Activated CD4-positive, alpha-beta T cell treated with anti-CD3 and anti-CD28 coated beads, Interleukin-2, Interleukin-4, amounts not matched to agents 100 ng/mL and 50 ng/mL, durations not matched to agents 16 hours and 8 hours (primary cell): Measurements from ENCODE around the gene CASP2.
"Not testable (repeated sequence)": the region's sequence is repeated elsewhere in the genome, so short reads cannot be mapped to it uniquely, and the experiment has no call there.

Source experiments
- DNase-seq: peaks from one replicate; pipeline ENCODE4 v3.0.0-alpha.2; 2020; ENCODE audit warnings: low spot score

Gene CASP2

DNA sequence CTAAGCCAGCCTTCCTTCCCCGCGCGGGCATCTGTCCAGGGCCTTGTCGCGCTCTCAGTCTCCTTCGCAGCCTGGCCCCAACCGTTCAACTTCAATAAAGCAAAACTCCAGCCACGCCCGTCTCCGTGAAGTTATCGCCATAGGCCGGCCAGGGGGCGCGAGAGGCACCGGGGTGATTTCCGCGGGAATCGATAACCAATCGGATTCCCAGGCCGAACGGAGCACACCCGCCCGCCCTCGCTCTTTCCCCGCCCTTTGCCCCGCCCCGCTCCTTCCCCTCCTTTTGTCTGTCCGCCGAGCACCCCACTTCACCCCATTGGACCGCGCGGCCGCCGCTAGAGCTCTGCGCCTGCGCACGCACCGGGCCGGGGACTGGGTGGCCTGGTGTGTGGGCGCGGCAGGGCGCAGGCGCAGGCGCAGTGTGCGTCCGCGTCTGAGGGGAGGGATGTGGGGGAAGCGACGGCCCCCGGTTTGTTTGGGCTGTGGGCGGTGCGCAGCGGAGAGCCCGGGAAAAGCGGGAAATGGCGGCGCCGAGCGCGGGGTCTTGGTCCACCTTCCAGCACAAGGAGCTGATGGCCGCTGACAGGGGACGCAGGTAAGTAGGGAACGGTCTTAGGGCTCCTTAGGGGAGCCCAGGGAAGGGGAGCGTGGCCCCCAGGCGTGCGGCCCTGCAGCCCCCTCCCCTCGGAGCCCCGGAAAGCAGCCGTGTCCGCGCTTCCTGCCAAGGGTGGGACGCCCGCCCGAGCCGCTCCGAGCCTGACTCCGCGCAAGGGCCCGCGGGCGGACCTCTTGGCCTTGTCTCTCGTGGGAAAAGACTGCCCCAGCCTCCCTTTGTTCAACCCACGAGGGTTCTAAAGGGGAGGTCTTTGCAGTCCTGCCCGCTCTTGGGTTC lies at the start of gene CASP2:
CASP2 (plus strand) TSS at position 417 of the 892 bp plus-strand sequence; CDS start at position 522, 105 bp downstream.
- DNase-seq: peak; percentile 99

DNA sequence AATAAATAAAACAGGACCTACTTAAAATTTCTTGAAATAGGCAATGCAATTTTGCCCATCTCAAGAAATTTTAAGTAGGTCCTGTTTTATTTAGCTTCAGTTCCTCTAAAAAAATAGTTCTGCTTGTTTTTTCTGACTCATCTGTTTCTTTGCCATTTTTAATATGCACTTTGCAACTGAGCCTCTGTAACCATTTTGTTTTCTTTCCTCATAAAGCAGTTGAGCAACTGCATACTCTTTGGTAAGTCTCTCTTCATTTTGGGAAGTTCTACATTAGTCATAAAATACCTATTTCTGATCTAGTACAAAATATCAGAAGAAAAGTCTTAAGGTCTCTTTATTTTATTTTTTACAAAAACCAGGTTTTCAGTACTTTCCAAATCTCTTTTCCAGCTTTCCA lies 48.3 kb upstream of the CASP2 start:
- DNase-seq: no peak

DNA sequence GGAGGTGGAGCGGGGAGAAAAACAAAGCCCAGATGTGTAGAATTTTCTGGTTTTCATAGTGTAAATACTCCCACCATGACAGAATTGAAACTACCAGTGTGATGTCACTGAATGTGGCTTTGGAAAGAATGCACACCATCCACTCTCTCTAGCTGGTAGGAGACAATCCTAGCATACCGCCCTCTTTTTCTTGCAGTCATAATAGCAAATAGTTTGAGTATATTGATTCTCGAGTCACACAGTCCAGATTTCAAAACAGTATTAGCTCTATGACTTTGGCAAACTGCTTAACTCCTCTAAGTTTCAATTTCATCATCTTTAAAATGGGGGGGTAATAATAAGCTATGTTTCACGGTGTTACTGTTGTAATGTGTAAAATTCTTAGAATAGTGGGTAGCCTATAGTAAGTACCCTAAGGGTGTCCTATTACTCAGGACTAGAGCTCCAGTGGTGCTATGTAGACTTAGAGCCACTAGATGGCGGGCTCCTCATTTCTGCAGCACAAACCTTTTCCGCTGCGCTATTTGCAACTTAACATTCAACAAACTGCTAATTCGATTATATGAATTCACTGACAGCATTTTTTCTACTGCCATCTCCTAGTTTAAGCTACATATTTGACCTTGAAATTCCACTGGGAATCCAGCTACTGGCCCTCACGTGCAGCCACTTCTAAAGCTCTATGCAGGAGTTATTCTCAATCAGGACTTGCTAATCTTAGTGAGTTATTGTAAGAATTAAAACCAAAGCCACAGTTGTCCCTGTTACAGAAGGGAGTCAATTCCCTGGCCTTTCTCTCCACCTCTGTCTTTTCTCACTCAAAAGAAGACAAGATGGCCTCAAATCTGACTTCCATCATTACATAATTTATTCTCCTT lies 47.6 kb upstream of the CASP2 start:
- DNase-seq: peak; percentile 81

DNA sequence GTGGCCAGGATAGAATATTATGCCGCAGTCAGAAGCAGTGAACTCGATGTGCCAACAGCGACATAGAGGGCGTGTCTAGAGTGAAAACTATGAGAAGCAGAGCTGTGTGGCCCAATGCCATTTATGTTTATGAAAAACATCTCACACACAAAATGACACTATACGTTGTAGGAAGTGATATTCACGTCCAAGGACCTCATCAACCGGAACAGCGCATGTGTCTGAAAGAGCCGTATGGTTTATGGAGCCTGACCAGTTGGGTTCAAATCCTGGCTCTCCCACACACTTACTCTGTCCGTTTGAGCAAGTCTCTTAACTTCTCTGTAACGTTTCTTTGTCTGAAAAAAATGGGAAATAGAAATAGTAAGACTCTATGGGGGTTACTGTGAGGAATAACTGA lies 45.8 kb upstream of the CASP2 start:
- DNase-seq: no peak

DNA sequence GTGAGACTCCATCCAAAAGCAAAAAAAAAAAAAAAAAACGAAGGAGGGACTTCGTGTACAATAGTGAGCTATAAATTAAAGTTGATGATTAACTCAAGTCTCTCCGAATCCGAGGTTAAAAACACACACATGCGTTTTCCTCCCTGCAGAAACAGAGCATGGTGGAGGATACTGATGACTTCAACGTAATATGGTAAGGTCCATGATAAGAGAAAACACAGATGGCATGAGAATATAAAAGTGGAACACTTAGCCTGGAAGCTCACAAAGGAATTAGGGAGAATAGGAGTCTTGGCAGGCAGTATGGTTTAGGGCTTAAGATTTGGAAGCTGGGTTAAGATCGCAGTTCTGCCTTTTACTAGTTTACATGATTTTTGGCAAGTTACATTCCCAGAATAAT lies 45.0 kb upstream of the CASP2 start:
- DNase-seq: no peak

DNA sequence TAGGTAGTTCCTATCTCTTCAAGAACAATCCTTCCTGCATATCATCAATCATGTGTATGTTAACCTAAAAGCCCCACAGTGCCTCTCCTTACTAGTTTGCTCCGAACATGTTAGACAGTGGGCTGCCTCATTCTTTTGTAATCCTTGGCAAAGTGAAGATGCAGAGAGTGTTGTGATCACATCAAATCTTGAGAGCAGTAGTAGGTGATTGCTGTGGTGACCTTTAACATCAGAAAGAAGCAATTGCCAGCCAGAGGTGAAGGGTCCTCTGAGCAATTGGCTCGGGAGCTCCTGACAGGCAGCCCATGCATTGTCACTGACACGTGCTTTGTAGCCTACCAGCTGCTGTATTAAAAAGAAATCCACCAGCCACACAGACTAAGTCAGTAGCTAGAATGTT lies 44.5 kb upstream of the CASP2 start:
- no peak for DNase-seq

DNA sequence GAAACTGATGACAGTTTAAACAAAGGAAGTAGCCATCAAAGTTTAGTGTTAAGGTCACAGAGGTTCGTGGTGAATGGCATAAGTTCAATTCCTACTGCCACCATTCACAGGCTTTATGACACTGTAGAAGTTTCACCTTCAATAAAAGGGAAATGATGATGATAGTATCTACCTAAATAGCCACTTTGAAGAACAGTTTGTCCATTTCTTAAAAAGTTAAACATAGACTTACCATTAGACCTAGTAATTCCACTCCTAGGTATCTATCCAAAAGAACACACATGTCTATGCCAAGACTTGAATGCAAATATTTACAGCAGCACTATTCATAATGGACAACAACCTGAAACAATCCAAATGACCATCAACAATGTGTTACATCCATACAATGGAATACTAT lies 43.8 kb upstream of the CASP2 start:
- DNase-seq: no peak

DNA sequence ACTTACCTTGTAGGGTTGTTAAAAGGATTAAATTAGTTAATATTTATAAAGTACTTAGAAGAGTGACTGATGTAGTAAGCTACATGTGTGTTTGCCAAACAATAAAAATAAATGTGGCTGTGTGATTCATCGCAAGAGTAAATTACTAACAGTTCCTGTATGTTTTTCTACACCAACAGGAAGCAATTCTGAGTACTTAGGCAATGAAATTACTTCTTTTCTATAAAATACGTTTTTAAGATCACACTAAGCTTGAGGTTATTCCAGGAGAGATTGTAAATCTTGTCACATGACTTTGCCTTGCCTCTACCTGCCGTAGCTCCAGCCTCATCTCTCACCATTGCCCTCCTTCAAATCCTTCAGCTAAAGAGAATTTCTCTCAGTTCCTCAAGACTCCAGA lies 43.0 kb upstream of the CASP2 start:
- DNase-seq: peak; percentile 73

DNA sequence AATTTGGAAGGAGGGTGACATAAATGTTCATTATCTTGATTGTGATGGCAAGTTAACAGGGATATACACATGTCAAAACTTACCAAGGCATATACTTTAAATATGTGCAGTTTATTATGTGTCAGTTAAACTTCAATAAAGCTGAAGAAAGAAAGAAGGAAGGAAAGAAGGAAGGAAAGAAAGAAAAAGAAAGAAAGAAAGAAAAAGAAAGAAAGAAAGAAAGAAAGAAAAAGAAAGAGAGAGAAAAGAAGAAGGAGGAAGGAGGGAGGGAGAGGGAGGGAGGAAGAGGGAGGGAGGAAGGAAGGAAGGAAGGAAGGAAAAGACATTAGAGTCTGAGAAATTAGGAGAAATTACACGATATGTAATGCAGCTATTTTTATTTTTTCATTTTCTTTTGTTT lies 40.8 kb upstream of the CASP2 start:
- DNase-seq: no peak

DNA sequence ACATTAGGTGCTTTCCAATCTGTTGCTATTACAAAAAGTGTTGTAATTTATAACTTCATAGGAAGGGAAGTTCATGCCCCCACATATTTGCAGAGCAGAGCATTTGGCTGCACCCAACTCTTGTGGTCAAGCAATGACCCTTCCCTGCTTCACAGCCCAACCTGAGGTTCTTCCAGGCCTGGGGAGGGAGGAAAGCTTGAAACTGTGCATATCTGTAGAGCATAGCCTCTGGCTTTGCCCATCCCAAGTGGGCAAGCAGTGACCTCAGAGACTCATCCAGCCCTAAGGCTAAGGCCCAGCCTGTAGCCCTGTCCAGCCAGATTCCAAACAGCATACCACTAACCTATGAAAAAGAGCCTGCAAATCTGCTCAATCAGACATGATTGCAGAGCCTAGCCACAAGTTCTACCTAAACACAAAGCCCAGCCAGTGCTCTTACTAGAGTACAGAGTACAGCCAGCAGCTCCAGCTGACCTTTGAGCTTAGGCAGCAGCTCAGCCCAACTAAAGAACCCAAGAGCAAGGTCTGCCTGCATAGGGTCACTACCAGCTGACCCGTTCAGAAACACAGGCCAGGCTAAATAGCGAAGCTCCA lies 39.3 kb upstream of the CASP2 start:
- no peak for DNase-seq

DNA sequence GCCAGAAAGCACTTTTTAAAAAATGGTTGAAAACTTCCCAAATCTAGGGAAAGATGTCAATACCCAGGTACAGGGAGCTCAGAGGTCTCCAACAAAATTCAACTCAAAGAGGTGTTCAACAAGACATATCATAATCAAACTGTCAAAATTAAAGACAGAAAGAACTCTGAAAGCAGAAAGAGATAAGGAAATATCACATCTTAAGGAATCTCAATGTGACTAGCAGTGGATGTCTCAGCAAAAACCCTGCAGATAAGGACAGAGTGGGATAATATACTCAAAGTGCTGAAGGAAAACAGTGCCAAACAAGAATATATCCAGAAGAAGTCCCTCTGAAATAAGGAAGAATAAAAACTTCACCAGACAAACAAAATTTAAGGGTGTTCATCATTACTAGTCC lies 38.0 kb upstream of the CASP2 start:
- DNase-seq: no peak

DNA sequence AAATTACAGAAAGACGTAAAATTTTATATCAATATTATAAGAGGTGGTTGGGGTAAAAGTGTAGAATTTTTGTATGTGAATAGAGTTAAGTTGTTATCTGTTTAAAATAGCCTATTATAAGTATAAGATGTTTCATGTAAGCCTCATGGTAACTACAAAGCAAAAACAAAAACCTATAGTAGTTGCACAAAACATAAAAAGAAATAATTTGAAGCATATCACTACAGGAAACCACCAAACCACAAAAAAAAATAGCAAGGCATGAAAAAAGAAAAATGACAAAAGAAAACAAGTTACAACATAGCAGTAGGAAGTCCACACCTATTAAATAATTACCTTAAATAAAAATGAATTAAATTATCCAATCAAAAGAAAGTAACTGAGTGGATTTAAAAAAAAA lies 37.3 kb upstream of the CASP2 start:
- DNase-seq: no peak

DNA sequence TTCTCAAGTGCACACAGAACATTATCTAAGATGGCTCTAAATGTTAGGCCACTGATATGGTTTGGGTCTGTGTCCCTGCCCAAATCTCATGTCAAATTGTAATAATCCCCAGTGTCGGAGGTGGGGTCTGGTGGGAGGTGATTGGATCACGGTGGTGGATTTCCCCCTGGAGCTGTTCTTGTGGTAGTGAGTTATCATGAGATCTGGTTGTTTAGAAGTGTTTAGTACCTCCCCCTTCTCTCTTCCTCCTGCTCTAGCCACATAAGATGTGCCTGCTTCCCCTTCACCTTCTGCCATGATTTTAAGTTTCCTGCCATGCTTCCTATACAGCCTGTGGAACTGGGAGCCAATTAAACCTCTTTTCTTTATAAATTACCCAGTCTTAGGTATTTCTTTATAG lies 36.1 kb upstream of the CASP2 start:
- DNase-seq: no peak

DNA sequence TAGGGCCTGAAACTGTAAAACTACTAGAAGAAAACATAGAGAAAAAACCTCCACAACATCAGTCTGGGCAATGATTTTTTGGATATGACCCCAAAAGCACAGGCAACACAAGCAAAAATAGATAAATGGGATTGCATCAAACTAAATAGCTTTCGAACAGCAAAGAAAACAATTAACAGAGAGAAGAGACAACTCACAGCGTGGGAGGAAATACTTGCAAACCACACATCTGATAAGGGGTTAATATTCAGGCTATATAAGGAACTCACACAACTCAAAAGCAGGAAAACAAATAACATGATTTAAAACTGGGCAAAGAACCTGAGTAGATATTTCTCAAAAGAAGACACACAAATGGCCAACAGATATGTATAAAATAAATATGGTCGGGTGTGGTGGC lies 32.6 kb upstream of the CASP2 start:
- DNase-seq: no peak

DNA sequence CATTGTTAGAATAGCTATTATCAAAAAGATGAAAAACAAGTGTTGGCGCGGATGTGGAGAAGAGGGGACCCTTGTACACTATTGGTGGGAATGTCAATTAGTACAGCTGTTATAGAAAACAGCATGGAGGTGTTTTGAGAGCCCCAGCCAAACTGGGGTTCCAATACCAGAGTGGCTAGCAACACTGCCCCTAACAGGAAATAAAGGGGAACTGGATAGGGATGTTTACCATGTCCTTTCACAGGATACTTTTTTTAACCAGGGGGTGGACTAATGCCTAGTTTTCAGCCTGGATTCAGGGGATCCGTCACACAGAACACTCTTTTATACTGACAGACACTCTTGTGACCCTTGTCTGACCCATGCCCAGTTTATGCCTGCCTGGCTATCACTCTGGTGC lies 31.8 kb upstream of the CASP2 start:
- no peak for DNase-seq

DNA sequence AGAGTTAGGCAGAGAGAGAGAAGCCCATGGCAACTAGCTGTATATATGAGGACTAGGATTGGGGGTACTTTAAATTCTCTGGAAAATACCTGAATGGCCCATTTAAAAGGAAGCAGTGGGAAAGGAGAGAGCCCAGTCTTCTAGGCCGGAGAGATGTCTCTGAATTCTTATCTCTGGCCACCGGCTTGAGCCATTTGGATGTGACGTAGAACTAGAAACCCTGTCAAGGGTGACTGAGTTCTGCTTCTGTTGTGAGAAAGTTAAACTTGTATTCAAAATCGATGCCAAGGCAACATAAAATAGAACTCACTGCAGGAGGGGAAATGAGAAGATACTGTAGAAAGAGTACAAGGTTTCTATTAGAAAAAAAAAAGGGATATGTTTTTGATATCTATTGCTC lies 31.2 kb upstream of the CASP2 start:
- DNase-seq: no peak

DNA sequence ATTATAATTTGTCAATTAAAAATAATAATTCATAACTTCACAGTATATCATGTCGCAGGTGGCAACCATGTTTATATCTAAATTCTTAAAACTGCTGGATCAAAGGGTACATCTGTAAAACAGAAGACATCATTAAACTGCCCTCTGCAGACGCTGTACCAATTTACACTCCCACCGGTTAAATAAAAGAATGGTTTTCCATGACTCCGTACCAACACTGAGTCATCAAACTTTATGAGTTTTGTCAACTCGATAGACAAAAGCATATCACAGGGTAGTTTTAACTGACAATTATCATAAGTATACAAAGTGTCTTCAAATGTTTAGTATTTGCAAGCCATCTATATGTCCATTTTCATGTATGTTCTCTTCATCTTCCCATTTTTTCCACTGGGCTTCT lies 30.6 kb upstream of the CASP2 start:
- no peak for DNase-seq

DNA sequence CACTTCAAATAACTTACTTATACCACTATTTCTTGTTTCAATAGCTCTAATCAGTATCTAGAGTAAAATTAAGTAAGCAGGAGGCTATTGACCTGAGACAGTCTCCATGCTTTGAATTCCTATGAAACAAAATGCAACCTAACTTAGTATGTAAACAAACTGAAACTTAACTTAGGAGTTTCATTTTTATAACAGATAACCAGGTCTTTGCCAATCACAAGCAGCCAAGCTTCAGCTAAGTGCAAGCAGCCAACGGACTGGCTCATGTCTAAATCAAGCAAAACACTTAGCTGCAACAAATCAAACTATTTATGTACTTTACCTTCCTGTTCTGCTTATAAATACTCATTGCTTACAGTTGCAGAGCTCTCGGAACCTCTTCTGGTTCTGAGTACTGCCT lies 29.3 kb upstream of the CASP2 start:
- peak; percentile 61 for DNase-seq

DNA sequence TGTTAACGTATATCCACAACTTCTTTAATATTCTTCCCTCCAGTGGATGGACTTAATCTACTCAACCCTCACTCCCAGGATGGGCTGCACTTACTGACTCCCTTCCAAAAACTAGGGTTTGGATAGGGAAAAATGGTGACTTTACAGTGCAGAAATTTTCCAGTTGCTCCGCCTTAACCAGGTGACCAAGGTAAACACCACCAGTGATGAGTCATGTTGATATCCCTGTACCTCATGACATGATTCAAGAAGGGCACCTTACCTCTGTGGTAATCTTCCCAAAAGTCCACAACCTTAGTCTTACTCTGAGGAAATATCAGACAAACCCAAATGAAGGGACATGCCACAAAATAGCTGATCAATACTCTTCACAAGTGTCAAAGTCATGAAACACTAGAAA lies 28.4 kb upstream of the CASP2 start:
- no peak for DNase-seq

DNA sequence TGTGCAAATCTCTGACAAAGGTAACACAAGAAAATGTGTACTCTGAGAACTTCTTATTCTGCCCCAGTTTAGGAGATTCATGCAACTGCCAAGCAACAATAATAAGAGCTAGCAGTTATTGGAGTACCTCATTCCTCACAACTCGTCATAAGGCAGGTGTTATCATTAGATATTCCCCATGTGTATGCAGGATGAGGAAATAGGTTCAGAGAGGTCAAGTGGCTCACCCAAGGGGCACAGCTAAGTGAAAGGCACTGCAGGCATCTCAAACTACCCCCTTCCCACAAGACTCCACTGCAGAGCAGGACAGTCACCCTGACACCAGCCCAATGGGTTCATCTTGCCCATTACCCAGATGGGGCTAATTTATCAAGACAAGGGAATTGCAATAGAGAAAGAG lies 26.2 kb upstream of the CASP2 start:
- DNase-seq: no peak

DNA sequence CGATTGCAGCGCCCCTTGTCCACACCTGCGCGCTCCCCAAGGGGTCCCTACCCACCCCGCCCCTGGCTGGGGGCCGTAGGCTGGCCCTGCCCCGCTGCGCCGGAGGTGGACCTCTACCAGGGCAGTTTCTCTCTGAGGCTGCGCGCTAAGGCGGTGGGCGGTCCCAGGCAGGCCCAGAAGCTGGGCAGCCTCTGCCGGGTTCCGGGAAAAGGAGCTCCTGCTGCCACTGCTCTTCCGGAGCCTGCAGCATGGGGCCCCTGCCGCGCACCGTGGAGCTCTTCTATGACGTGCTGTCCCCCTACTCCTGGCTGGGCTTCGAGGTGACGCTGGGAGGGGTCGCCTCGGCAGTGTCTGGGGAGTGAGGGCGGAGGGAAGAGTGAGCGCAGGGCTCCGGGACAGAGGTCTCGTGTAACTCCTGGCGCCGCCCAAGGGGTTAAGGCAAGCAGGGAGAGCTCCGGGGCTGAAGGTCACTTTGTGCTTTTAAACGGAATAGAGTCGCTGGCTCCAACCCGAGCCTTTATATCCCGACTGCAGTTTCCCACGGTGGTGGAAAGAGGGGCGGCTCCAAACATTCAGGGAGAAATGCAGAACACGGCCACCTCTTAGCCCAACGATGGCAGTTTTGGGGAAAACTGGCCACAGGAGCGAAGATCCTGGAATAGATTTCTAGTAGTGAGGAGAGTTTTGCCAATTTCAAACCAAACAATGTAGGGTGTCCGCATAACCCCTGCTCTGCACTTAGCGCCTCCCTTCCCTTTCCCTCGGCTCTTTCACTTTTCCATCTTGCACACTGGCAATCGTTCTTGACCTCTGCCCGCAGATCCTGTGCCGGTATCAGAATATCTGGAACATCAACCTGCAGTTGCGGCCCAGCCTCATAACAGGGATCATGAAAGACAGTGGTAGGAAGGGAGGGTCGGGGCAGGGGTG lies 24.6 kb upstream of the CASP2 start, which contains the start of gene GSTK1:
GSTK1 (plus strand) TSS at position 176 of the 930 bp plus-strand sequence; CDS start at position 249, 73 bp downstream.
- DNase-seq: peak; percentile 88

DNA sequence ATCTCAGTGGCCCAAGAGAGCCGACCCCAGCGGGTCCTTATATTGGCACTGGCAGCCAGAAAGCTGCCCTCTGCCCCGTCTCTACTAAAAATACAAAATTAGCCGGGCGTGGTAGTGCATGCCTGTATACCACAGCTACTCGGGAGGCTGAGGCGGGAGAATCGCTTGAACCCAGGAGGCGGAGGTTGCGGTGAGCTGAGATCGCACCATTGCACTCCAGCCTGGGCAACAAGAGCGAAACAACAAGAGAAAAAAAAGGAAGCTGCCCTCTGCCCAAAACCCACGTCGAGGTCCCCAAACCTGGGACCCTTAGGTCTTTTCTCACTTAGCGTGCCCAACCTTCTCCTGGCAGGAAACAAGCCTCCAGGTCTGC lies 24.0 kb upstream of the CASP2 start:
- not testable (repeated sequence) for DNase-seq
